ENCODE results near the gene DNAJA3. TPM values are rescaled to one million over a fixed set of nuclear protein-coding genes. Genes with fewer than 3 reads are reported as not detected.
A peak's percentile ranks its signal among the peaks of the same experiment; 100 is the strongest.

The DNAJA3 gene
- total RNA-seq, 4 donors from 2014 or later: 13.8 to 44.9 (median 36.4) TPM

- Histone ChIP-seq H3K9me3 (no peaks in the 10 kb centered on the region), H3K4me3 (no peak overlapping the region)
- intact Hi-C loops (cut with DNase I; ENCODE audit: low total_unique reads): no loop called here
Observed at GRCh38 chr16:4382795-4383357, 42.8 kb upstream of the DNAJA3 start.

GRCh38 chr16:4383591-4384444 is 41.9 kb upstream of the DNAJA3 start:
- Histone ChIP-seq H3K9me3 (no peaks in the 10 kb centered on the region), H3K4me3 (no peak overlapping the region), H3K27me3 (no peaks in the 10 kb centered on the region), H3K27ac (peak overlapping the region; percentile 46 to 68), H3K36me3 (no peaks in the 10 kb centered on the region), H3K4me1 (peaks cover 0 to 19% of the 10 kb centered on the region in 2 donors)
- no peak for DNase-seq
- TF ChIP-seq CTCF (IDR thresholded peaks at IDR 0.05) (no peak), POLR2A (IDR thresholded peaks at IDR 0.05) (no peak)
- intact Hi-C loops (cut with DNase I; ENCODE audit: low total_unique reads): no loop called here

More at GRCh38 chr16:4382795-4383357, 42.8 kb upstream of the DNAJA3 start:
- no peaks in the 10 kb centered on the region for H3K36me3 ChIP-seq
- no peaks in the 10 kb centered on the region for H3K27me3 ChIP-seq
- H3K27ac ChIP-seq: peak overlapping the region in 1 of 2 donors; percentile 68
- peaks cover 0 to 23% of the 10 kb centered on the region in 2 donors for H3K4me1 ChIP-seq
- TF ChIP-seq CTCF (IDR thresholded peaks at IDR 0.05) (no peak), POLR2A (IDR thresholded peaks at IDR 0.05) (no peak)
- DNase-seq: no peak

- H3K36me3 ChIP-seq: no peaks in the 10 kb centered on the region
Observed at GRCh38 chr16:4384509-4384942, 41.1 kb upstream of the DNAJA3 start.

GRCh38 chr16:4385066-4385788 is 40.4 kb upstream of the DNAJA3 start:
- H3K4me1 ChIP-seq: peaks cover 0 to 18% of the 10 kb centered on the region in 2 donors
- DNase-seq: no peak
- TF ChIP-seq CTCF (IDR thresholded peaks at IDR 0.05) (no peak), POLR2A (IDR thresholded peaks at IDR 0.05) (no peak)
- H3K36me3 ChIP-seq: no peaks in the 10 kb centered on the region
- intact Hi-C loops (cut with DNase I; ENCODE audit: low total_unique reads): no loop called here
- no peaks in the 10 kb centered on the region for H3K27me3 ChIP-seq
- no peak overlapping the region for H3K4me3 ChIP-seq
- H3K9me3 ChIP-seq: no peaks in the 10 kb centered on the region
- peak overlapping the region; percentile 65 to 68 for H3K27ac ChIP-seq

More at GRCh38 chr16:4384509-4384942, 41.1 kb upstream of the DNAJA3 start:
- no peaks in the 10 kb centered on the region for H3K9me3 ChIP-seq
- H3K27ac ChIP-seq: peak overlapping the region; percentile 46 to 68
- TF ChIP-seq CTCF (IDR thresholded peaks at IDR 0.05) (no peak), POLR2A (IDR thresholded peaks at IDR 0.05) (no peak)
- no peak overlapping the region for H3K4me3 ChIP-seq
- peaks cover 0 to 22% of the 10 kb centered on the region in 2 donors for H3K4me1 ChIP-seq
- peak in 1 of 2 donors; percentile 54 for DNase-seq
- no peaks in the 10 kb centered on the region for H3K27me3 ChIP-seq
- intact Hi-C loops (cut with DNase I; ENCODE audit: low total_unique reads): no loop called here
